Breast epithelium (tissue), 4 donors: ENCODE measurements around the gene PITRM1. TPM values are rescaled to one million over a fixed set of nuclear protein-coding genes. Genes with fewer than 3 reads are reported as not detected.

Experiments used
- DNase-seq, 2 donors: peaks; one replicate each; pipeline ENCODE4 v3.0.0-alpha.2; 2019; ENCODE audit warnings: low spot score in 2 of 2
- H3K27ac ChIP-seq, 2 donors: fragments of 200-600 bp; sonication (generic) in 1 of 2; one replicate each; pipeline ENCODE4 v1.5.1; 2016 to 2019; ENCODE audit warnings: mild to moderate bottlenecking in 1 of 2
- H3K27me3 ChIP-seq, 2 donors: fragments of 200-600 bp; sonication (generic) in 1 of 2; one replicate each; pipeline versions ENCODE4 v1.5.1 to v1.6.0; 2017 to 2019; ENCODE audit warnings: control low read depth in 1 of 2, mild to moderate bottlenecking in 1 of 2
- H3K36me3 ChIP-seq: fragments of 200-600 bp; one replicate; pipeline ENCODE4 v1.5.1; 2019
- H3K4me1 ChIP-seq, 2 donors: fragments of 200-600 bp; sonication (generic); one replicate each; pipeline ENCODE4 v1.5.1; 2016 to 2019; ENCODE audit warnings: control low read depth in 1 of 2
- H3K4me3 ChIP-seq, 3 donors: fragments of 200-600 bp; sonication (generic); 1 replicate in 2 of 3; 2 replicates in 1 of 3; pipeline ENCODE4 v1.5.1; 2016 to 2019; ENCODE audit warnings: mild to moderate bottlenecking in 3 of 3, moderate library complexity in 2 of 3
- H3K9me3 ChIP-seq, 2 donors: fragments of 200-600 bp; sonication (generic) in 1 of 2; one replicate each; pipeline ENCODE4 v1.5.1; 2016 to 2019; ENCODE audit warnings: control low read depth in 1 of 2
- CTCF ChIP-seq, 3 donors: fragments of 450-650 bp; IDR thresholded peaks; one replicate each; pipeline ENCODE4 v1.5.1; 2016 to 2017; ENCODE audit warnings: antibody characterized with exemption in 3 of 3, mild to moderate bottlenecking in 3 of 3, moderate library complexity in 3 of 3
- POLR2A ChIP-seq: fragments of 450-650 bp; IDR thresholded peaks from one replicate; pipeline ENCODE4 v1.6.1; 2016; ENCODE audit warnings: antibody characterized with exemption, mild to moderate bottlenecking, moderate library complexity
- POLR2AphosphoS5 ChIP-seq, 3 donors: sonication (generic); formaldehyde crosslinking; IDR thresholded peaks; one replicate each; pipeline ENCODE4 v1.6.1; 2017; ENCODE audit warnings: antibody characterized with exemption in 3 of 3
- intact Hi-C: fragments of 100-400 bp; cut with DNase I; formaldehyde crosslinking; loops from one replicate; pipeline ENCODE4 v1.15.1; 2023; ENCODE audit warnings: low total_unique reads
- total RNA-seq, 3 donors: library from RNA; depleted of rRNA; stranded (reverse); fragments of >200 nt; gene quantifications; one replicate each; pipeline ENCODE4 v1.1.0, GENCODE V29; 2016

Gene PITRM1
- total RNA-seq, 3 donors from 2014 or later: 64.9 to 76.0 (median 75.8) TPM

- DNase-seq: no peak
- H3K4me1 ChIP-seq: peaks cover 0 to 9% of the 10 kb centered on the region in 2 donors
- no peak overlapping the region for H3K27ac ChIP-seq
- H3K27me3 ChIP-seq: no peaks in the 10 kb centered on the region
- no peak for TF ChIP-seq POLR2A
- no peak for TF ChIP-seq CTCF (IDR thresholded peaks at IDR 0.05)
- TF ChIP-seq POLR2AphosphoS5 (IDR thresholded peaks at IDR 0.05): no peak
- intact Hi-C loops: no loop called here
- H3K36me3 ChIP-seq: no peaks in the 10 kb centered on the region
- no peak overlapping the region for H3K4me3 ChIP-seq
- H3K9me3 ChIP-seq: no peaks in the 10 kb centered on the region
These were observed 48.8 kb downstream of the PITRM1 start for GRCh38 chr10:3123571-3124411.

- no peaks in the 10 kb centered on the region for H3K36me3 ChIP-seq
- intact Hi-C loops: no loop called here
- DNase-seq: no peak
- H3K27ac ChIP-seq: no peak overlapping the region
- H3K4me3 ChIP-seq: no peak overlapping the region
- peaks cover 0 to 9% of the 10 kb centered on the region in 2 donors for H3K4me1 ChIP-seq
- H3K27me3 ChIP-seq: no peaks in the 10 kb centered on the region
- H3K9me3 ChIP-seq: no peaks in the 10 kb centered on the region
- no peak for TF ChIP-seq CTCF (IDR thresholded peaks at IDR 0.05)
These were observed 49.9 kb downstream of the PITRM1 start for GRCh38 chr10:3122486-3123205.

- H3K4me3 ChIP-seq: no peak overlapping the region
- DNase-seq: no peak
These were observed 50.5 kb downstream of the PITRM1 start for GRCh38 chr10:3122034-3122433.

GRCh38 chr10:3119796-3120459 is 52.7 kb downstream of the PITRM1 start:
- intact Hi-C loops: no loop called here

More at GRCh38 chr10:3122034-3122433, 50.5 kb downstream of the PITRM1 start:
- intact Hi-C loops: no loop called here
- TF ChIP-seq CTCF (IDR thresholded peaks at IDR 0.05) (no peak), POLR2A (no peak), POLR2AphosphoS5 (IDR thresholded peaks at IDR 0.05) (no peak)
- H3K4me1 ChIP-seq: peaks cover 0 to 6% of the 10 kb centered on the region in 2 donors
- no peaks in the 10 kb centered on the region for H3K27me3 ChIP-seq
- H3K36me3 ChIP-seq: no peaks in the 10 kb centered on the region
- no peaks in the 10 kb centered on the region for H3K9me3 ChIP-seq
- no peak overlapping the region for H3K27ac ChIP-seq

More at GRCh38 chr10:3119796-3120459, 52.7 kb downstream of the PITRM1 start:
- H3K36me3 ChIP-seq: no peaks in the 10 kb centered on the region
- H3K4me1 ChIP-seq: no peaks in the 10 kb centered on the region
- TF ChIP-seq POLR2A (no peak), POLR2AphosphoS5 (IDR thresholded peaks at IDR 0.05) (no peak), CTCF (IDR thresholded peaks at IDR 0.05) (no peak)
- no peak overlapping the region for H3K4me3 ChIP-seq
- H3K9me3 ChIP-seq: no peaks in the 10 kb centered on the region
- H3K27me3 ChIP-seq: no peaks in the 10 kb centered on the region
- DNase-seq: no peak
- no peak overlapping the region for H3K27ac ChIP-seq
